A549 (cell line): Measurements from ENCODE around the gene MAPRE3. TPM values are rescaled to one million over a fixed set of nuclear protein-coding genes. Genes with fewer than 3 reads are reported as not detected.

ENCODE experiments used
- ATAC-seq, 2 experiments: fragments of 200-7000 bp in 1 of 2; fragments of >200 bp in 1 of 2; cut with Nextera tagmentation in 1 of 2; cut with Tn5 transposase in 1 of 2; 3 replicates each; pipeline versions ENCODE4 v1.8.0 to v1.9.1; 2018 to 2020; ENCODE audit warnings: mild to moderate bottlenecking in 1 of 2, moderate library complexity in 1 of 2
- CTCF ChIA-PET: fragments of 300-600 bp; sonication (Branson Sonifier 250); formaldehyde crosslinking; extraction: SDS; loops from one replicate; lab custom pipeline; 2021; ENCODE audit warnings: antibody characterized with exemption, inconsistent platforms; lab: Yijun Ruan, JAX
- POLR2A ChIA-PET: fragments of 350-600 bp; formaldehyde crosslinking; extraction: SDS; loops from one replicate; lab custom pipeline; 2021; ENCODE audit warnings: antibody characterized with exemption, inconsistent platforms; lab: Yijun Ruan, JAX
- DNase-seq, 2 experiments: peaks; one replicate each; pipeline versions ENCODE4 v3.0.0 to v3.0.0-alpha.2; 2011 to 2016; ENCODE audit warnings: low read depth in 1 of 2, low spot score in 1 of 2
- FAIRE-seq: peaks from 2 replicates; lab custom pipeline; 2011; peaks lifted over from hg19 to GRCh38; lab: Jason Lieb, UNC
- H3K27ac ChIP-seq, 2 experiments: fragments of >200 bp; sonication (Bioruptor Twin); formaldehyde crosslinking; 3 replicates each; pipeline ENCODE4 v1.5.1; 2016 to 2017
- H3K4me1 ChIP-seq: fragments of >200 bp; sonication (Bioruptor Twin); formaldehyde crosslinking; 3 replicates; pipeline ENCODE4 v1.6.1; 2016
- H3K4me2 ChIP-seq: fragments of >200 bp; sonication (Bioruptor Twin); formaldehyde crosslinking; 3 replicates; pipeline ENCODE4 v1.6.1; 2016
- H3K4me3 ChIP-seq: fragments of >200 bp; sonication (Bioruptor Twin); formaldehyde crosslinking; 3 replicates; pipeline ENCODE4 v1.5.1; 2016
- H3K9me3 ChIP-seq: fragments of >200 bp; sonication (Bioruptor Twin); formaldehyde crosslinking; 3 replicates; pipeline ENCODE4 v1.6.1; 2016
- BCL3 ChIP-seq: fragments of >200 bp; sonication (Bioruptor Twin); formaldehyde crosslinking; IDR thresholded peaks from 3 replicates; pipeline ENCODE4 v1.6.1; 2016
- BHLHE40 ChIP-seq: IDR thresholded peaks from 2 replicates; pipeline ENCODE4 v1.6.1; 2012; ENCODE audit warnings: low read depth, low read length, inconsistent platforms
- CBX2 ChIP-seq: fragments of 200-600 bp; sonication (generic); IDR thresholded peaks from 2 replicates; pipeline ENCODE4 v1.6.1; 2016; ENCODE audit warnings: low read depth, mild to moderate bottlenecking, borderline replicate concordance
- CBX8 ChIP-seq: fragments of 200-600 bp; sonication (generic); IDR thresholded peaks from 2 replicates; pipeline ENCODE4 v1.6.1; 2016
- EHMT2 ChIP-seq: fragments of 200-600 bp; sonication (generic); IDR thresholded peaks from 2 replicates; pipeline ENCODE4 v1.6.1; 2016; ENCODE audit warnings: antibody characterized with exemption, low read depth, mild to moderate bottlenecking, moderate library complexity
- ELK1 ChIP-seq: fragments of 150-350 bp; IDR thresholded peaks from 2 replicates; pipeline ENCODE4 v1.6.1; 2014; ENCODE audit warnings: low read depth, mild to moderate bottlenecking, low read length
- FOSB ChIP-seq: fragments of 250-450 bp; sonication (Bioruptor Pico); IDR thresholded peaks from 2 replicates; pipeline ENCODE4 v1.5.0; 2020; ENCODE audit warnings: mild to moderate bottlenecking, moderate library complexity
- FOSL2 ChIP-seq, 2 experiments: fragments of 450-650 bp in 1 of 2; fragments of >200 bp in 1 of 2; sonication (Bioruptor Twin) in 1 of 2; formaldehyde crosslinking; IDR thresholded peaks; 2 replicates each; pipeline versions ENCODE4 v1.5.0 to v1.6.1; 2016 to 2020; ENCODE audit warnings: mild to moderate bottlenecking in 1 of 2, moderate library complexity in 1 of 2
- FOXS1 ChIP-seq: fragments of 250-450 bp; sonication (Bioruptor Pico); IDR thresholded peaks from 2 replicates; pipeline ENCODE4 v1.5.0; 2020; ENCODE audit warnings: mild to moderate bottlenecking, moderate library complexity
- GATA3 ChIP-seq: IDR thresholded peaks from 2 replicates; pipeline ENCODE4 v1.6.1; 2012; ENCODE audit warnings: borderline replicate concordance
- HOXA7 ChIP-seq: fragments of 250-450 bp; sonication (Bioruptor Pico); IDR thresholded peaks from 2 replicates; pipeline ENCODE4 v1.5.0; 2020; ENCODE audit warnings: mild to moderate bottlenecking, moderate library complexity
- HOXB13 ChIP-seq: fragments of 250-450 bp; sonication (Bioruptor Pico); IDR thresholded peaks from 2 replicates; pipeline ENCODE4 v1.5.0; 2020; ENCODE audit warnings: low read depth, mild to moderate bottlenecking, moderate library complexity
- KDM1A ChIP-seq: fragments of 200-600 bp; sonication (generic); IDR thresholded peaks from 2 replicates; pipeline ENCODE4 v1.6.1; 2016; ENCODE audit warnings: low read depth, mild to moderate bottlenecking
- MAFK ChIP-seq: fragments of 450-650 bp; IDR thresholded peaks from 2 replicates; pipeline ENCODE4 v1.6.1; 2014; ENCODE audit not compliant: partially characterized antibody
- MAZ ChIP-seq: fragments of 150-350 bp; IDR thresholded peaks from 2 replicates; pipeline ENCODE4 v1.6.1; 2014; ENCODE audit warnings: antibody characterized with exemption, low read depth, low read length, borderline replicate concordance
- NFE2L2 ChIP-seq: fragments of 150-350 bp; conservative IDR thresholded peaks from 2 replicates; pipeline ENCODE4 v1.6.1; 2014; ENCODE audit warnings: low read length
- NPAS2 ChIP-seq: fragments of 250-450 bp; sonication (Bioruptor Pico); IDR thresholded peaks from 2 replicates; pipeline ENCODE4 v1.8.0; 2022; ENCODE audit warnings: mild to moderate bottlenecking, moderate library complexity, borderline replicate concordance
- NR3C1 ChIP-seq: fragments of >200 bp; sonication (Bioruptor Twin); formaldehyde crosslinking; IDR thresholded peaks from 3 replicates; pipeline ENCODE4 v1.6.1; 2017
- PHF8 ChIP-seq: fragments of 200-600 bp; sonication (generic); IDR thresholded peaks from 2 replicates; pipeline ENCODE4 v1.6.1; 2016; ENCODE audit warnings: low read depth, mild to moderate bottlenecking, antibody characterized with exemption, moderate library complexity, borderline replicate concordance
- POLR2A ChIP-seq: IDR thresholded peaks from 2 replicates; pipeline ENCODE4 v1.6.1; 2012; ENCODE audit warnings: mild to moderate bottlenecking, low read length
- RARB ChIP-seq: fragments of 250-450 bp; sonication (Bioruptor Pico); IDR thresholded peaks from 2 replicates; pipeline ENCODE4 v1.8.0; 2021; ENCODE audit warnings: mild to moderate bottlenecking, moderate library complexity
- RCOR1 ChIP-seq: fragments of 150-350 bp; IDR thresholded peaks from 2 replicates; pipeline ENCODE4 v1.6.1; 2014; ENCODE audit warnings: antibody characterized with exemption, low read length, low read depth
- RFX5 ChIP-seq: fragments of 450-650 bp; IDR thresholded peaks from 2 replicates; pipeline ENCODE4 v1.7.1; 2014; ENCODE audit warnings: antibody characterized with exemption, mild to moderate bottlenecking, moderate library complexity
- TP53 ChIP-seq: fragments of 250-450 bp; sonication (Bioruptor Pico); IDR thresholded peaks from 2 replicates; pipeline ENCODE4 v1.5.0; 2021; ENCODE audit warnings: mild to moderate bottlenecking, moderate library complexity
- ZC3H11A ChIP-seq: fragments of 450-650 bp; IDR thresholded peaks from 2 replicates; pipeline ENCODE4 v1.6.1; 2014; ENCODE audit warnings: antibody characterized with exemption, mild to moderate bottlenecking
- ZSCAN20 ChIP-seq: fragments of 250-450 bp; sonication (Bioruptor Pico); IDR thresholded peaks from 2 replicates; pipeline ENCODE4 v1.8.0; 2022; ENCODE audit warnings: mild to moderate bottlenecking, moderate library complexity
- WGBS: methylation state at CpG from one replicate; pipeline ENCODE4 v1.1.6; 2017; ENCODE audit errors: missing lambda C conversion rate; 5-methylcytosine and 5-hydroxymethylcytosine counted together
- polyA plus RNA-seq, 4 experiments: library from polyadenylated mRNA; depleted of rRNA in 3 of 4; stranded (reverse); fragments of >200 nt; fragmentation: RNase III in 1 of 4; extraction: RNeasy Plus Mini Kit Qiagen cat#74134 plus additional on column Dnase treatment in 1 of 4; gene quantifications; 2 replicates in 3 of 4; 3 replicates in 1 of 4; pipeline ENCODE4 v1.2.3, GENCODE V29; 2011 to 2017

MAPRE3 gene
- polyA plus RNA-seq, 2 of the 4 experiments (the other 2 are of a cell fraction) = 12.1 to 21.5 TPM

- H3K27ac ChIP-seq = no peak overlapping the region
- ChIA-PET POLR2A (interaction anchor here (0.8 to 3.4 kb wide), 3 partner anchors 14 to 18 kb away, joined by 4 to 14 read pairs (median 11); partner anchors contain the start of gene OST4), CTCF (interaction anchor here (0.7 to 13.5 kb wide), 4 partner anchors 15 to 92 kb away, joined by 4 to 143 read pairs (median 7); partner anchors contain the start of gene OST4)
- no peak for TF ChIP-seq RCOR1
- no peak for TF ChIP-seq FOXS1 (CRISPR knock-in tag)
- no peak for TF ChIP-seq NFE2L2
- no peak for TF ChIP-seq EHMT2
- TF ChIP-seq MAFK = no peak
- ATAC-seq (no peak), FAIRE-seq (no peak), DNase-seq (no peak)
- peaks cover 13% of the 10 kb centered on the region; the same call in 2 of the 3 replicates for H3K4me1 ChIP-seq
- no peaks in the 10 kb centered on the region for H3K9me3 ChIP-seq
- WGBS = 90% methylated on average over 8 of the region's 8 CpGs
- H3K4me2 ChIP-seq = no peak overlapping the region
- no peak overlapping the region for H3K4me3 ChIP-seq
Measured at GRCh38 chr2:27053776-27054175, 83.3 kb downstream of the MAPRE3 start.

GRCh38 chr2:27054721-27055120 is 84.3 kb downstream of the MAPRE3 start:
- ATAC-seq (no peak), FAIRE-seq (no peak), DNase-seq (no peak)
- no peak overlapping the region for H3K4me2 ChIP-seq
- no peak overlapping the region for H3K4me3 ChIP-seq
- WGBS = 92% methylated on average over 11 of the region's 11 CpGs
- no peaks in the 10 kb centered on the region for H3K9me3 ChIP-seq
- TF ChIP-seq ZSCAN20 (CRISPR knock-in tag) (no peak), FOSB (CRISPR knock-in tag) (no peak), ZC3H11A (no peak), KDM1A (no peak)
- H3K27ac ChIP-seq = no peak overlapping the region
- H3K4me1 ChIP-seq = peaks cover 7% of the 10 kb centered on the region; the same call in 1 of the 3 replicates
- ChIA-PET POLR2A (interaction anchor here (1.1 to 3.4 kb wide), 3 partner anchors 12 to 17 kb away, joined by 3 to 14 read pairs (median 11); partner anchors contain the start of gene OST4), CTCF (interaction anchor here (0.6 to 13.5 kb wide), 8 partner anchors 14 to 209 kb away, joined by 3 to 143 read pairs (median 5); partner anchors contain the start of gene OST4)

GRCh38 chr2:27057184-27057583 is 86.7 kb downstream of the MAPRE3 start:
- FAIRE-seq (no peak), DNase-seq (no peak), ATAC-seq (no peak)
- Histone ChIP-seq H3K9me3 (no peaks in the 10 kb centered on the region), H3K27ac (no peak overlapping the region), H3K4me2 (no peak overlapping the region), H3K4me3 (no peak overlapping the region), H3K4me1 (peaks cover 6% of the 10 kb centered on the region; the same call in 1 of the 3 replicates)
- ChIA-PET CTCF (interaction anchor here (1.5 to 18.7 kb wide), 5 partner anchors 12 to 134 kb away, joined by 3 to 253 read pairs (median 16); partner anchors contain the start of genes EMILIN1, KHK and OST4), POLR2A (interaction anchor here (5.5 kb wide), 1 partner anchor 14 kb away, joined by 35 read pairs; the partner anchor contains the start of gene OST4)
- TF ChIP-seq ZSCAN20 (CRISPR knock-in tag) (no peak), FOSL2 (IDR thresholded peaks at IDR 0.05) (no peak), FOSL2 (CRISPR knock-in tag; IDR thresholded peaks at IDR 0.05) (no peak), PHF8 (no peak), ZC3H11A (no peak), ELK1 (no peak), TP53 (CRISPR knock-in tag) (no peak), MAZ (no peak), POLR2A (no peak), GATA3 (no peak), NPAS2 (CRISPR knock-in tag) (no peak), NR3C1 (no peak), CBX2 (no peak), FOSB (CRISPR knock-in tag) (no peak), RFX5 (no peak), RARB (CRISPR knock-in tag) (no peak), BCL3 (no peak), HOXA7 (CRISPR knock-in tag) (no peak), BHLHE40 (no peak), CBX8 (no peak), HOXB13 (CRISPR knock-in tag) (no peak)
- 88% methylated on average over 6 of the region's 6 CpGs for WGBS
